HFFc6 (cell line): ENCODE measurements around the gene NEDD9. TPM values are rescaled to one million over a fixed set of nuclear protein-coding genes. Genes with fewer than 3 reads are reported as not detected.
A peak's percentile ranks its signal among the peaks of the same experiment; 100 is the strongest.

ENCODE experiments used
- DNase-seq: peaks from one replicate; pipeline ENCODE4 v3.0.0-alpha.2; 2018
- H3K27ac Mint-ChIP-seq: 2 replicates; pipeline ENCODE4 v1.8.0; 2020; ENCODE audit warnings: mild to moderate bottlenecking, mixed read lengths
- H3K27me3 Mint-ChIP-seq: 2 replicates; pipeline ENCODE4 v1.8.0; 2021; ENCODE audit warnings: mild to moderate bottlenecking, moderate library complexity, mixed read lengths; ENCODE audit not compliant: insufficient read depth
- H3K36me3 Mint-ChIP-seq: 2 replicates; pipeline ENCODE4 v1.8.0; 2021; ENCODE audit warnings: low read depth, mixed read lengths
- H3K4me1 Mint-ChIP-seq: 2 replicates; pipeline ENCODE4 v1.8.0; 2020; ENCODE audit warnings: low read depth, mixed read lengths
- H3K4me3 Mint-ChIP-seq: 2 replicates; pipeline ENCODE4 v1.8.0; 2020; ENCODE audit warnings: mild to moderate bottlenecking, moderate library complexity, mixed read lengths
- H3K9me3 Mint-ChIP-seq: 2 replicates; pipeline ENCODE4 v1.8.0; 2020; ENCODE audit warnings: mild to moderate bottlenecking, mixed read lengths
- total RNA-seq, 6 experiments: library from RNA; stranded (reverse); fragmentation: NEBNext Ultra II Directional; extraction: Animal tissue kit (Norgen Biotek cat#: 25700); gene quantifications; 2 replicates in 1 of 6; 3 replicates in 5 of 6; pipeline ENCODE4 v1.2.3, GENCODE V29; 2021
- TF ChIP-seq, protein P1 (sequence below): fragments of 200-600 bp; sonication (generic); IDR thresholded peaks from 2 replicates; pipeline ENCODE4 v1.5.0; 2021; ENCODE audit warnings: antibody characterized with exemption, mild to moderate bottlenecking

NEDD9 gene
- total RNA-seq, 6 experiments from 2014 or later: 10.3 to 19.9 (median 12.6) TPM

DNA sequence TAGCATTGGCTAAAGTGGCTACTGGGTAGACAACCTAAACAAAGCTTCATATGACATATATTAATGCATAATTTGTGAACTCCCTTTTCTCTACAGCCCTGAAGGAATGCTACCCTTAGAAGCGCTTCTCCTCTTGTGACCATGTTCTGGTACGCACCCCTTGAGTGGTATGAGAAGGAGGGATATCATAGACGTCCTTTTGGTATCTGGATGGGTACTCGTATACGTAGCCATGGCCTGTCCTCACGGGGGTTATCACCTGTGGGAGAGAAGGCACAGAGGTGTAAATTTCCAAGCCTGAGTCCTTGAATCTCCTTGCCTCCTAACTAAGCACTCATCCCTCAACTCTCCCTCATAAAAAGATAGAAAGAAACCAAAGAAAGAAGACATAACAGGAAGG lies 39.0 kb downstream of the NEDD9 start:
- Mint-ChIP-seq H3K36me3 (peaks cover 46% of the 10 kb centered on the region), H3K9me3 (no peaks in the 10 kb centered on the region), H3K4me3 (no peak overlapping the region), H3K27me3 (peaks cover 2% of the 10 kb centered on the region; the same call in 1 of the 2 replicates), H3K27ac (no peak overlapping the region), H3K4me1 (peaks cover 55% of the 10 kb centered on the region)
- TF ChIP-seq, protein P1, sequence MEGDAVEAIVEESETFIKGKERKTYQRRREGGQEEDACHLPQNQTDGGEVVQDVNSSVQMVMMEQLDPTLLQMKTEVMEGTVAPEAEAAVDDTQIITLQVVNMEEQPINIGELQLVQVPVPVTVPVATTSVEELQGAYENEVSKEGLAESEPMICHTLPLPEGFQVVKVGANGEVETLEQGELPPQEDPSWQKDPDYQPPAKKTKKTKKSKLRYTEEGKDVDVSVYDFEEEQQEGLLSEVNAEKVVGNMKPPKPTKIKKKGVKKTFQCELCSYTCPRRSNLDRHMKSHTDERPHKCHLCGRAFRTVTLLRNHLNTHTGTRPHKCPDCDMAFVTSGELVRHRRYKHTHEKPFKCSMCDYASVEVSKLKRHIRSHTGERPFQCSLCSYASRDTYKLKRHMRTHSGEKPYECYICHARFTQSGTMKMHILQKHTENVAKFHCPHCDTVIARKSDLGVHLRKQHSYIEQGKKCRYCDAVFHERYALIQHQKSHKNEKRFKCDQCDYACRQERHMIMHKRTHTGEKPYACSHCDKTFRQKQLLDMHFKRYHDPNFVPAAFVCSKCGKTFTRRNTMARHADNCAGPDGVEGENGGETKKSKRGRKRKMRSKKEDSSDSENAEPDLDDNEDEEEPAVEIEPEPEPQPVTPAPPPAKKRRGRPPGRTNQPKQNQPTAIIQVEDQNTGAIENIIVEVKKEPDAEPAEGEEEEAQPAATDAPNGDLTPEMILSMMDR: no peak
- no peak for DNase-seq

DNA sequence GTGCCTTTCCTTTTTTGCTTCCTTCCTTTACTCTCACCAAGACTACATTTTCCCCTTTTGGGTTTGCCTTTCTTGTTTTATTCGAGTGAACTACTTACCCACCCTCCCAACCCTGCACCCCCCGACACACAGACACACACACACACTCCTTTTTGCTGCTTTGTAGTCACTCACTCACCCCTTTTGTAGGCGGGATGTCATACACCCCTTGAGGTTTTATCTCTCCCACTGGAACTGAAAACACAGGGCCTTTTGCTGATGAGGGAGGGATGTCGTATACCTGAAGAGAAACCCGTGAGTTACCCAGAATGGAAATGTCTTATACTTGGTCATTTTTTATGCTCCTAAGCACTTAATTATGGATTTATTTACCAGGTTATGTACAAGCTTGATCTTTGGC lies 40.3 kb downstream of the NEDD9 start:
- H3K36me3 Mint-ChIP-seq: peaks cover 49% of the 10 kb centered on the region
- H3K27me3 Mint-ChIP-seq: peaks cover 2% of the 10 kb centered on the region; the same call in 1 of the 2 replicates
- H3K27ac Mint-ChIP-seq: no peak overlapping the region; the same call in 1 of the 2 replicates
- peaks cover 49% of the 10 kb centered on the region for H3K4me1 Mint-ChIP-seq
- TF ChIP-seq, protein P1: no peak
- no peak overlapping the region for H3K4me3 Mint-ChIP-seq
- H3K9me3 Mint-ChIP-seq: no peaks in the 10 kb centered on the region
- no peak for DNase-seq

DNA sequence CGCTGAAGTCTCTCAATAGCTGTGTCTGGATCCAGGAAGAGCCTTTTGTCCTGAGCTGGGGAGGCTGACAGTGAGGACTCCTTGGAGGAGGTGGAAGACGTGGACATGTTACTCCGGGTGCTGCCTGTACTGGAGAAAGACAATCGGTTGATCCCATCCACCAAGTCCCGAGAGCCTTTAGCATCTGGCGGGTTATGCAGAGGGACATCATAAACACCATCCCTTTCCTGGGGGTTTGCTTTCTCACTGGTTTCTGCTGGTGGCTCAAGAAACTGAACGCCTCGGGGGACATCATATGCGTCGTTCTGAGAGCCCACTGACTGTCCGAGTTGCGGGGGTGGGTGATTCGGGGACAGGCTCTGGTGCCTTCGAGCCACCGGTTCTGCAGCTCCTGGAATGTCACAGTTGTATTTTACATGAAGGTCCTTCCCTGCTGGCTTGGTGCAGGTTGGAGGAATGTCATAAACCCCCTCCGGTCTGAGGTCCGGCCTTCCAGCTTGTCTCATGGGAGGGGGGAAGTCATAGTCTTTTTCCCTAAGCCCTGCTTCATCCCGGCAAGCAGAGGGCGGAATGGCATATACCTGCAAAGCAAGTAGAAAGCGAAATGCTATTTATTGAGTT lies 41.7 kb downstream of the NEDD9 start:
- TF ChIP-seq, protein P1: no peak

GRCh38 chr6:11189865-11190624 lies 42.4 kb downstream of the NEDD9 start:
- Mint-ChIP-seq H3K27me3 (peaks cover 4% of the 10 kb centered on the region), H3K4me1 (peaks cover 29% of the 10 kb centered on the region), H3K4me3 (no peak overlapping the region), H3K36me3 (peaks cover 63% of the 10 kb centered on the region), H3K9me3 (no peaks in the 10 kb centered on the region), H3K27ac (no peak overlapping the region)
- no peak for DNase-seq
- TF ChIP-seq, protein P1: no peak

More for the DNA sequence above, 41.7 kb downstream of the NEDD9 start:
- Mint-ChIP-seq H3K27ac (no peak overlapping the region), H3K9me3 (no peaks in the 10 kb centered on the region), H3K27me3 (peaks cover 2% of the 10 kb centered on the region; the same call in 1 of the 2 replicates), H3K4me1 (peaks cover 35% of the 10 kb centered on the region), H3K4me3 (no peak overlapping the region), H3K36me3 (peaks cover 56% of the 10 kb centered on the region)
- DNase-seq: no peak

DNA sequence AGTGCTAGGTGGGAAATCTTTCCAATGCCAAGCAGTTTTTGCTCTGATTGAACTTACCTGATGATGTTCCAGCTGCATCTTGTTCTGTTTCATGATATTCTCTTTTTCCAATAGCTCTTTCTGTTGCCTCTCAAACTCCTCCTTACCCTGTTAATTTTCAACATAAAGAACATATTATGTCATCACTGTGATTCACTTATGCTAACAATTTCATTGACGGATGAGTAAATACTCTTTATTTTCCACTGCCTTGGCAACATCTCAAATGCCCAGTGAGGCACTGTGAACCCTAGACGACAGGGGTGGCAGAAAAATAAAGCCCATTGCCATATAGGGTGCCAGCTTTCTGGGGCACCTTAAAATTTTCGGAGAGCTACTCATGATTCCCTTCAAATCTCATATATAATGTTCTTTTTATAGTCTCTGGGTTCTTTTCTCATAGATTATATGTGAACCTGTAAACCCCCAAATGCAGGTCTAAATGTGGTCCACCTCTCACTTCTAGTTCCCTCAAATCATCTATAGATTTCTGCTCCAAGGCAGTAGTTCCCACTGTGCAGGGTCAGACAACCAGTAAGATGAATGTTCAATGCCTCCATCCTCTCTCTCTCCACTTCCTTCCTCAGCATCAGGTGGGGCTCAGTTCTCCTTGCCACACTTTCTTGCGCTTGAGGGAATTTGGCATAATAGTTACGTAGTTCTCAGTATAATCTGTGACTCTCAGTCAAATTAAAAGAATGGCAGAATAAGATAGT lies 44.1 kb downstream of the NEDD9 start:
- TF ChIP-seq, protein P1: no peak
- Mint-ChIP-seq H3K9me3 (no peaks in the 10 kb centered on the region), H3K4me1 (peaks cover 12% of the 10 kb centered on the region), H3K36me3 (peaks cover 63% of the 10 kb centered on the region), H3K27me3 (peaks cover 4% of the 10 kb centered on the region), H3K4me3 (no peak overlapping the region), H3K27ac (peak overlapping the region; percentile 29)
- no peak for DNase-seq
